HG03520 (cell line): ENCODE measurements around the gene RASGRF2.

Experiments used
- ATAC-seq: cut with Tn5 transposase; IDR thresholded peaks from one replicate; pipeline ENCODE4 v1.9.1; 2021; ENCODE audit warnings: mild to moderate bottlenecking, moderate library complexity; ENCODE audit not compliant: unreplicated experiment

The RASGRF2 gene

DNA sequence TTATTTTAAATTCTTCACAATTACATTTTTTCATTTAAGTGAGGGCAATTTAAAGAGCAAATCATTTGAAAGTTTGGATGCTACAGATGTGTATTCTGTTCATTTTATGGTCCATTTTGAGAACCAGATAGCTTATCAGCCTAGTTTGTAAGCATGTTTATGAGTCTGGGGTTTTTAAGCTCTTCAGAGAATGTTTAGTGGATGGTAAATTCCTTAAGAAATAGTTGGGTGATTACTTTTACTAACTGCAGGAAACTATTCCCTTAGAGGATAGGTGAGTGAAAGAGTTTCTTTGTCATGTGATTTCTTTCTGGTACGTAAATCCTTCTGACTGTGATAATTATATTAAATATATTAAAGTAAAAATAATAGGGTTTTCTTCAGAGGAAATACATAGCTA is 17.6 kb downstream of the RASGRF2 start:
- ATAC-seq: no peak

DNA sequence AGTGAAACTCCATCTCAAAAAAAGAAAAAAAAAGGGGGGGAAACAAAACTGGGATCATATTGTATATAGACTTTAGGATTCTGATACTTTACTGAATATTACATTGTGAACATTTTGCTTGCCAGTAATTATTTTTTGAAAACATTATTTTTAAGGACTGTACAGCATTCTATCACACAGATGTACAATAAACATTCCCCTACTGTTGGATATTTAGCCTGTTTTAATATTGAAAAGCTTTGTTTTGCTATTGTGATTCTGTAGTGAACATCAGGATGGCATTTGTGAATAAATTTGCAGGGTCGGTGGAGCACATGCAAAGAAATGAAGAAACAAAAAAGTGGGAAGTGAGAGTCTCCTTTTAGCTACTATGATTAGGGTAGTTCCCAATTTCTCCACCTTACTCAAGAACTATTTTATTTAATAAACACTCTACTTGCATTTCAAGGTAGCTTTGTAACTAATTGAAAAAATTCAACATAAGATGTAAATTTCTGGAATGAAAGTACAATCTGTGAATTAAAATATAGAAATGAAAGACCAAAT is 18.7 kb downstream of the RASGRF2 start:
- ATAC-seq: no peak

DNA sequence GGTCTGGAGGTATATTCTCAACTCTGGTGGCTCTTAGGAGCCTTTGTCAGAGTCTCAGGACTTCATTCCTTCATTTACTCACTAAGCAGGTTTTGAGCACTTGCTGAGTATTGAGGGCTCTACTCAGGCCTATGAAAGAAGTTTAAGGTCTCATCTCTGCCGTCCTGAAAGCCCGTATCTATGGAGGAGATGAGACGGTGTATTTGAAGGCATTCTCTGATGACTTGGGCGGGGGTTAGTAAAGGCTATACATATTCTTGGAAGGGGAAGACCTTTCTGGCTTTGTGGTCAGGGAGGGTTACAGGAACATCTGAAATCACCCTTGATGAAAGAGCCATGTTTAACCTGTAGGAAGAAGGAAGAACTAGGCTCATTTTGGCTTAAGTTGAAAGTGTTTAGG is 21.9 kb downstream of the RASGRF2 start:
- no peak for ATAC-seq

DNA sequence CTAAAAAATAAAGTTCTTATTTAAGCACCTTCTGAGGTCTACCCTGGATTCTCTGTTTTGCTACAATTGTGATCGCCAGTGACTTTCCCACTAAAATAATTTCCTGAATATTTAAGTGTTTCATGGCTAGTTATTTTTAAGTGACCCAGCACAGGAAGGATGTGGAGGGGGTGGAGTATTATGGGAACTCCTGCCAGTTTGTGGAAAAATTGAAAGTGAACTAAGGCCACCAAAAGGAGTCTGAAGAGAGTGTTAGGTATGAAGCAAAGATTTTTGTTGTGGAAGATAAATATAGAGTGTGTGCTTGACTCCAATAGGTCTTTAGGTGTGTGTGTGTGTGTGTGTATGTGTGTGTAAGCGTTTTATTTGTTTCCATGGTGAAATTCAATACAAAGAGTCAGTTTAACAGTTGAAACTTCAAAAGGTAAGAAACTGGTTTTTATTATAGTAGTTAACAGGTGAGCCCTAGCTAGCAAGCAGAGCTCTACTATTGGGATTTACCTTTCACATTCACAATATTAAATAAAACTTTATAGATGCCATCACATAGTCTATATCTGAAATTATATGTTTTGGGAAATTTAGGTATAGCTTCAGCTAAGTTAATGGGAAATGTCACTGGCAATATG is 25.6 kb downstream of the RASGRF2 start:
- no peak for ATAC-seq

DNA sequence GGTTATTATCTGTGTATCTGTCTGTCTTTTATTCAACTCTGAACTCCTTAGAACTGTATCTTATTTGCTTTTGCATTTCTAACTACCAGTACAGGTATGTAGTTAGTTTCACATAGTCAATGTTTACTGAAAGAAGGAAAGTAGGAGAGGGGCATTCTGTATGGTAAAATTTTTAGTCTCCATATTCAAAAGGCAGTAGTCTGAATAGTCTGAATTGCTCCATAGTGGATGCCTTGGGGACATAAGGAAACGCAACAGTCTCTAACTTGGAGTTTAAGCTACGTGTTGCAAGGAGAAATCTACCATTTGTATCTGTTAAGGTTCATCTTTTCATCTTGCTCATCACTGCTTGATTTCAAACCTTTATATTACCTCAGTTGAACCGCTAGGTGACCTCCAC is 26.2 kb downstream of the RASGRF2 start:
- no peak for ATAC-seq

DNA sequence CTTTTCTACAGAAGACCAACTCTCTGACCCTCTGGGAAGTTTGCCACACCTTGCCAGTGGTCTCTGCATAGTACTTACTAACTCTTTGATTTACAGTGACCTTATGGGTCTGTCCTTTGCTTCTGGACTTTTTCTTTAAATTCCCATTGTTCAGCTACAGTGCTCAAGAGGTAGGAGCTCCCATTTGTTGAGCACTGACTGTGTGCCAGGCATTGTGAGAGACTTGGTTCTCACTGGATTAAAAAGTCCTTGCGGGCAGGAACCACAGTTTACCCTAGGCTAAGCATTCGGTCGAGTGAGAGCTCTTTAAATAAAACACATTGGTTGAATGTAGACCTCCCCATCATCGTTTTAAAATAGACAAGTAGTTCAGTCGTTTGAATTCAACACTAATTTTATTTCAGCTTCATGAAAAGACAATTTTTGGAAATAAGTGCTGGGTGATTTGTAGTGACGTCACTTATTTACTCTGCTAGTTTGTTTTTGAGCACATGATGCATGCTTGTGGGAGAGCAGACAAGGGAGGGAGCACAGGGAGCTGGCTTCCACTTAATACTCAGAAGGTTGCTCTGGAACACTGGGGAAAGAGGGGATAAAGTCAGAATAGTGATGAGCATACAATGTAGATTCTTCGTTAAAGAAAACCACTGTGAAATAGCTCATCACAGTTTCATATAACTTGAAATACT is 27.1 kb downstream of the RASGRF2 start:
- no peak for ATAC-seq

DNA sequence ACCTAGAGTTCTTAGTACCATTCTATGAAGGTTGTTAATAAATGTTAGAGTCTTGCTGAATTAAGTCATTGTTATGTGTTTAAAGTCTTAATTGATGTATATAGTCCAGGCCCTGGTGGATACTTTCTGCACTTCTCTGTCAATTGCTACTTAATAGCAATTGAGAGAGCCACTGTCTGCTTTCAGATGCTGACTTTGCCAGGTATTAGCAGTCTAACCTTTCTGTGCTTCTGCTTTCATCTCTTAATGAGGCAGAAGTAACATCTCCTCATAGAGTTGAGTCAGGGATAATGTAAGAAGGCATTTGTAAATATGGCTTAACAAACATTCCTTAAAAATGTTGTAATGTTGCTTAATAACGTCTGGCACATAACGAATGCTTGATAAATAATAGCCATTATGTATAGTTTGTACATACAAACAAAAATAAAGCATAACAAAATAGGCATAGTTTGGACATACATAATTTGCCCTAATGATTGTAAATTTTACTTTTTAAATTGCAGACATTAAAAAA is 28.3 kb downstream of the RASGRF2 start:
- no peak for ATAC-seq

DNA sequence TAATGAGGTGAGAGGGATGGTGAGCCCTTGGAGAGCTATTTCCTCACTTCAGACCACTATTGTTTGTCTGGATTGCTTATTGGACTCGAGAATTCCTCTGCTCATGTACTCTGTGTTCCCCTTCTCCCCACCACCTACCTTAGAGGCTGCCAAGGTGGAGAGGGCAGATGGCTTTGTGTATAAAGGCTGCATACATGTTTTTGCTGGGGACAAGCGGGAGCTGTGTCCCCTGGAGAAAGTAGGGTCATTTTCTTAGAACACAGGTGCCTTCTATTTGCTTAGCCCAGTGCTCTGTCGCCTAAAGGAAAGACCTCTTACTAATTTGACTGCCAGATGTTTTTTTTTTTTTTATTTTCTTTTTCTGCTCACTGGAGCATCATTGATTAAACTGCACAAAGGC is 29.7 kb downstream of the RASGRF2 start:
- ATAC-seq: no peak

DNA sequence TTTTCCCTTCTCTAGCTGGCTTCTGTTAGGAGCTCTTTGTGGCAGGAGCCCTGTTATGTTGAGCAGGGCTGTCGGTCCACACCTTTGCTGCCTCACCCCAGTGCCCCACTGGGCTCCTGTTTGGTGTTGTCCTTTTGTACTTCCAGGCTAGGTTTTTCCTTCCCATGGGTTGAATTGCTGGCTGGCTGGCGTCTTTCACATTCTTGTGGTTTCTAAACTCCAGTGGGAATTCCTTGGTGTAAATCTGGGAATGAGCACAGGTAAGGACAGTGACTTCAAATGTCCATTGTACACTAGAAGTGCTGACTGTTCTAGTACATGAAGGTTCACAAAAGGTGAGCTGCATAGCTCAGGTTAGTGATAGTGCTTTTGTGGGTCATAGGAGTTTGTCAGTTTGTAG is 30.4 kb downstream of the RASGRF2 start:
- no peak for ATAC-seq

DNA sequence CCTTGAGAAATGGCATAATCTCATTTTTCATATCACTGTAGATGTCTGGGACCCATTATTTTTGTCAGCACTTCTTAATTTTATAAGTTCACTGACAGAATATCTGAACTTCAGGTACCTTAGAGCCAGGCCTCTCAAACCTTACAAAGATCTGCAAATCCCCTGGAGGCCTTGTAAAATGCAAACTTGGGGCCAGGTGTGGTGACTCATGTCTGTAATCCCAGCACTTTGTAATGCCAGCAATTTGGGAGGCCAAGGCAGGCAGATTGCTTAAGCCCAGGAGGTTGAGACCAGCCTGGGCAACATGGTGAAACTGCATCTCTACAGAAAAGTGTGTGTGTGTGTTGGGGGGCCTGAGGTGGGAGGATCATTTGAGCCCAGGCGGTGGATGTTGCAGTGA is 30.8 kb downstream of the RASGRF2 start:
- ATAC-seq: no peak

DNA sequence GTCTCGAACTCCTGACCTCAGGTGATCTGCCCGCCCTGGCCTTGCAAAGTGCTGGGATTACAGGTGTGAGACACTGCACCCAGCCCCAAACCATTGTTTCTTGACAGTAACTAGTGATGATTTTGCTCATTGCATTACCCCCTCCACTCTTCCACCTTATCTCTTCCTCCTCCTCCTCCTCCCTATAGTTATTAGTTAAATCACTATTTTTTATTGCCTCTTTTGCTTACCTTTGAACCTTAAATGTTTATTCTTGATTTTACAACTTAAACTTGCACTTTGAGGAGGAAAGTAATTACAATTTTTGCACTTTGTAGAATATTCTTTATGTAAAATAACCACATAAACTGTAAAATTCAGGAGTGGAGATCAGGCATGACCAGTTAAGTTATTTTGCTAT is 35.7 kb downstream of the RASGRF2 start:
- no peak for ATAC-seq

DNA sequence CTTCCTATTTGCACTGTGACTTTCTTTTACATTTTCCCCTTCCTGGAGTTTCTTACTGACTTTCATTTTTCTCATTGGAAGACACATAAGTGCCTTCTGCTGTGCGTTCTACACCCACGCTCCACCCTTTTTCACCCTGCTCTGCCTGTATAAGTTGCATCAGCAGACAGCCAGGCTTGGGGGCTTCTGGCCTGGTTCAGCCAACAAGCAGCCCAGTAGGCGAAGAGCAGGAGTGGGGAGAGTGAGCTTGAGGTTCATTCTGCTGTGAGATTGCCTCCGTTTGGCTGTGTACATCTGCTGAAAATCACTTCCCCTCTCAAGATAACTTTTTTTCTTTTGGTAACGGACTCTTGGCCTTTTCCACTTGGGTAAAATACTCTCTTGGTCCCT is 38.4 kb downstream of the RASGRF2 start:
- ATAC-seq: no peak

DNA sequence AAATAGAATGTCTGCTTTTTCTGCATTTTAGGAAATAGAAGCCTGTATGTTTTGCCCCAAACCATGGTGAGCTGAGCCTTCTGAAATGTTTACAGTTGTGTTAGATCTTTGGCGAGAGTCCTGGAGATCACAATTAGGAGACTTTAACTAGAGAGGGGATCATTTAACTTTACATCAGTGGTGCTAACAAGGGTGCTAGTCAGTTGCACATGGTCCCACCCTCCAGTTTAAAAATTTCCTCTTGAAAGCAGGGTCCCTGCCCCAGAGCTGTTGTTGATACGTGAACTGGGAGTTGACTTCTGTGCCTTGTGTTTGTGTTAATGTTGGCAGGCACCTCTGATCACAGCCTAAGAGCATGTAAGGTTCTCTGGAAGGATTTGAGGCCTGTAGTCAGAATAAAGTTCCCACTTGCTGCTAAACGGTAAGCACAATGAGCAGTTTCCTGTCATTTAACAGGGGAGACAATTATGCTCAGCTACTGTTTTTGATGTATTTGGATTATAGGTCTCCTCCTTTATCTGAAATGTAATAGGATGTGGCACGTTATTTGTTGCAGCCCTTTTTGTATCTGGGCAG is 43.7 kb downstream of the RASGRF2 start:
- ATAC-seq: no peak

DNA sequence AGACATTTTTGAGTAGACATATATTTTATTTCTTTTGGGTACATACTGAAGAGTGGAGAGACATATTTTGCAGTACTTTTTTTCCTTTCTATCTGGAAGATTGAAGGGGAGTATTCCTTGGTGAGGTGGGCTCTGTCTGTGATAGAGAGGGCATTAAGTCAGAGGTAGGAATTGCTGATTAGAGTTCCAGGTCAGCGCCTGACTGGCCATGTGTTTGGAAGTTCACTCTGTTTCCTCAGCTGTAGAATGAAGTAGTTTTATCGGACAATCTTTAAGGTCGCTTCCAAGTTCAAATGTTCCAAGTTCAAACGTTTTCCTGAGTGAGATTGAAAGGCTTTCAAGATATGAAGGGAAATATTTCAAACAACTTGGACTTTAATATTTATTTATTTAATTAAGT is 45.5 kb downstream of the RASGRF2 start:
- no peak for ATAC-seq

DNA sequence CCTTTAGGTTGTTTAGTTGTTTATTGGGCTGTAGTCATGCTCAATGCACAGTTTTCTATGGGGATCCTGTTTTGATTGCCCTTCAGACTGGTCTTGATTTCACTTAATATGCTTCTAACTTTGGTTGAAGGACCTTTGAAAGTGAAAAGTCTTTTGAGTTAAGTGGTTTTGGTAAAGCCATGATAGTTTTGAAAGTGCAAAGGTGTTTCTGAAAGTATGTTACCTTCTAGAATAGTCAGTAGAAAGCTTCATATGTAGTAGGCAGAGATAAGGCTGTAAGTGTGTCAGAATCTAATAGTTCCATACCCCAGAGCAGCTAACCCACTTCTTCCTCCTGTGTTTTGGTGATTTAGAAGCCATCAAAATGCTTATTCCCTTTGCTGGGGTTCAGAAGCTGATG is 46.1 kb downstream of the RASGRF2 start:
- no peak for ATAC-seq

DNA sequence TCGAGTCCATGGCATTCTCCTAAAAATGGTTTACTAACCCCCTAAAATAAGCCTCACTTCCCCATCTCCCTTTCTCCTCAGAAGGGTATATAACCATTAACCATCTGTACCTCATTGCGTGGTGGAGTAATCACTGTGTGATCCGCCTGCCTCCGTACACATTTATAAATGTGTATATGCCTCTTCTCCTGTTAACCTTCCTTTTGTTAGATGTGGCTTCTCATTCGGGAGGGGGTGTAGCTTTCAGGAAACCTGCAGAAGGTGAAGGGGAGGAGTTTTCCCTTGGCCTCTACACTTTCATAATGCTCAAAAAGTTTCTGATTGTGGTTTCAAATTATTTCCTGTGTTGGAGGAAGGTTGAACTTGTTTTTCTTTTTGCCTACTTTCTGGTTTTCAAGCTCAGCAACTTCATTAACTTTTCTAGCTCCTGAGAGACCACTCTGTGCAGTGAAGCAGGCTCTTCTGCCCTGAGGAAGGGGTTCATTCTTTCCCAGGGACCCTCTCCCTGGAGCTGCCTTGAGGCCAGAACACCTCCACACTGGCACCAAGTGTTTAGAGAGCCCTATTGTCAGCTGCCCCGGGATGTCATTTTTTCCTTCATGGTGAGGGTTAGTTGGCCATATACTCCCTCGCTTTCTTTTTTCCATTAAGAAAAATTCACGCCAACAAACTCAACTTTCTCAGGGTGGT is 46.9 kb downstream of the RASGRF2 start:
- ATAC-seq: no peak

DNA sequence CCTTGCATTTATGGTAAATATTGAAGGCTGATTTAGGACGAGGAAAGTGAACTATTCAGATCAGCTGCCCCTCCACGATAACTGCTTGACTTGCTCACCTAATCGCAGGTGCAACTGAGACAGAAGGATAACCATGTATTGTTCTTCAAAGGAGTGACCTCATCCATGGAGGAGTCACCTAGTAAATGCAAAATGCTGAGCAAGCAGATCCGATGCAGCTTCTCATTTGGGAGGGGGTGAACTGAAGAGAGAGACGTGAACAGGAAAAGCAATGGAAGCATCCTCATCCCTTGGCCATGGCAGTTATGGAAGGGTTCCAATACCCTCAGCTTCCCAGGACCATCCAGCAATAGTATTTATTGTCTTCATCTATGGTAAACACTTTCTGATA is 47.5 kb downstream of the RASGRF2 start:
- ATAC-seq: no peak

DNA sequence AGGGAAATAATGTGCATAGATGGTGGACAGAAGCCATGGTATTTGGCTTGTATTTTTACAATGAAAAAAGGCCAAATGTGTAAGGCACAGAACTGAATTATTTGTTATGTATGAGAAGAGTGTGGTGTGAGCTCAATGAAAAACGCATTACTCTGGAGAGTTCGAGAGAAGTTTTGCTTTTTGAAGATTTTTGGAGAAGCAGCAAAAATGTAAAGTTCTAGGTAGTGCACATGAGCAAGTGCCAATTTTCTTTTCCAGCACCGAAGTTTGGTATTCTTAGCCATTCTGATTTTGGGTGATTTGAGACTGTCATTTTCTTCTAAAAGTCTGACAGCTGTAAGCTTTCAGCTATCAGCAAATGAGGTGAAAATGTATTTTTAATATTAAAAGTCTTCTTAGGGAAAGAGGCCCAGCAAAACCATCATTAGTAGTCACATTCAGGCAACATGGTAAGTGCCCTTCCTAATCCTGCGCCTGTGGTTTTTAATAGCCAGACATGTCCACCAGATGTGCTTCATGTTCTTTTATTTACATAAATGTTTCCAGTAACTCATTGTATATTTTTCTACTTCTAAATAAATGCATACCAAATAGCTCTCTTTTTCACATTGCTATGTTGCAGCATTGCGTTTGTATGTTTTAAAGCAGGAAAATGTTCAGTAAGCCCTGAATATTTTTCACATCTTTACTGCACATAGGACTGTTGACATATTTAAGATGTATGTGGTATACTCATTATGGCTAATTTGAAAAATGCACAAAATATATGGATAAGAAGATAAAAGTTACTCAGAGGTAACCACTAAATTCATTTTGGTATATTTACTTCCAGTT is 50.4 kb downstream of the RASGRF2 start:
- no peak for ATAC-seq

DNA sequence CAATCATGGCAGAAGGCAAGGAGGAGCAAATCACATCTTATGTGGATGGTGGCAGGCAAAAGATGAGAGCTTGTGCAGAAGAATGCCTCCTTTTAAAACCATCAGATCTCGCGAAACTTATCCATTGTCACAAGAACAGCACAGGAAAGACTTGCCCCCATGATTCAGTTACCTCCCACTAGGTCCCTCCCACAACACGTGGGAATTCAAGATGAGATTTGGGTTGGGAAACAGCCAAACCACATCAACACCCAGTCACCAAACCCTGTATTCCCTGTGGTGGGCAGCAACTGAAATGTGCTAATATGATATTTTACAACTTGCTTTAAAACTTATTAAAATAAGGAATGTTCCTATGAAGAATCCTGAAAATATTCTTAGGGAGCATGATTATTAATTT is 54.2 kb downstream of the RASGRF2 start:
- no peak for ATAC-seq

DNA sequence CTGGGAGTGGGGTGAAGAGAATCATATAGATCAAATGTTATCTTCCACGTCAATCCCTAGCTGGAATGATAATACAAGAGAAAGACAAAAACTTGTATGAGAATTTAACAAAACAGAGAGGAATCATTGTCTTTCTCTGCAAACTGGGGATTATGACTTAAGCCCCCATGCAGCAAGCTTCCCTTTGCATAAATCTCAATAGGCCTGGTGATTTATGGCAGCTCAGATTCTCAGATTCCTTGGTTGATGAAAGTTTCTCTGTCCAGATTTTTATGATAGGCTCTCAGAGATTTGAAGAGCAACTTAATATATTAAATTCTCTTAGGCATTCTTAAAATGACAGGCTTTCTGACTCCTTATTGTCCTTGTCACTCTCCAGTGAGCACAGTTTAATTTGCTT is 56.0 kb downstream of the RASGRF2 start:
- no peak for ATAC-seq

DNA sequence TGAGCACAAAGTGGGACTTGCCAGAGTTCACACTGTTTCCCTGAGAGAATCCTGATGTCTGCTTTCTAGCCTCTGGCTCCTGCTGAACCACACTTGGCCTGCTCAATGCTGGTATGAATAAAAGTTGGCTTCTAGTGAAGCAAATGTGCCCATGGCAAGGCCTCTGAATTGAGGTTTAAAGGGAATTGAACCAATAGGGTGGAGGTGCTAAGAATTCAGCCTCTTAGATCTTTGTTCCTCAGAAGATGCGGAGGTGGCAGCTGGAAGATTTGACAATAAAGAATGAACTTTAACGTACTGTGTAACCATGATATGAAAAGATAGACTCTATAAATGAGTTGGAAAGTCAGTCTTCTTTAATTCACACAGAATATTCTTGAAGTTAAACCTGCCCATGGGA is 57.2 kb downstream of the RASGRF2 start:
- ATAC-seq: no peak
